GM18909 (cell line): ENCODE measurements around the gene NEAT1.

Experiments used
- ATAC-seq: cut with Tn5 transposase; IDR thresholded peaks from one replicate; pipeline ENCODE4 v1.9.1; 2021; ENCODE audit warnings: mild to moderate bottlenecking; ENCODE audit not compliant: unreplicated experiment, poor library complexity

The NEAT1 gene

GRCh38 chr11:65388731-65389130 lies 33.9 kb upstream of the NEAT1 start:
- no peak for ATAC-seq

- no peak for ATAC-seq
Observed at GRCh38 chr11:65389294-65389980, 33.2 kb upstream of the NEAT1 start.

- no peak for ATAC-seq
Observed at GRCh38 chr11:65390099-65390941, 32.3 kb upstream of the NEAT1 start.

GRCh38 chr11:65390996-65391395 lies 31.6 kb upstream of the NEAT1 start:
- no peak for ATAC-seq

GRCh38 chr11:65392186-65392829 lies 30.3 kb upstream of the NEAT1 start:
- no peak for ATAC-seq

GRCh38 chr11:65392899-65393298 lies 29.7 kb upstream of the NEAT1 start:
- ATAC-seq: no peak

- ATAC-seq: no peak
Observed at GRCh38 chr11:65393513-65394079, 29.0 kb upstream of the NEAT1 start.

- no peak for ATAC-seq
Observed at GRCh38 chr11:65394125-65394536, 28.5 kb upstream of the NEAT1 start.

GRCh38 chr11:65395961-65396530 lies 26.6 kb upstream of the NEAT1 start:
- no peak for ATAC-seq

- ATAC-seq: no peak
Observed at GRCh38 chr11:65396769-65397745, 25.5 kb upstream of the NEAT1 start.

GRCh38 chr11:65398362-65398910 lies 24.2 kb upstream of the NEAT1 start:
- no peak for ATAC-seq

GRCh38 chr11:65399249-65399648 lies 23.3 kb upstream of the NEAT1 start:
- ATAC-seq: no peak

GRCh38 chr11:65399845-65400244 lies 22.8 kb upstream of the NEAT1 start:
- no peak for ATAC-seq

GRCh38 chr11:65400307-65401072 lies 22.1 kb upstream of the NEAT1 start:
- ATAC-seq: no peak

GRCh38 chr11:65401073-65401802 lies 21.4 kb upstream of the NEAT1 start:
- ATAC-seq: no peak

GRCh38 chr11:65401803-65402248 lies 20.8 kb upstream of the NEAT1 start:
- no peak for ATAC-seq

GRCh38 chr11:65402790-65403189 lies 19.8 kb upstream of the NEAT1 start:
- ATAC-seq: no peak
